SK-N-SH treated with all-trans-retinoic acid at 6 μM for 48 hours (cell line): ENCODE data around the gene RFLNA.

Experiments
- PATZ1 ChIP-seq: fragments of 250-450 bp; sonication (Bioruptor Pico); IDR thresholded peaks from 2 replicates; pipeline ENCODE4 v1.8.0; 2020; ENCODE audit warnings: mild to moderate bottlenecking, moderate library complexity, borderline replicate concordance
- ZFP30 ChIP-seq: fragments of 450-650 bp; formaldehyde crosslinking; IDR thresholded peaks from 2 replicates; pipeline ENCODE4 v1.5.0; 2022; ENCODE audit warnings: mild to moderate bottlenecking, moderate library complexity
- ZNF70 ChIP-seq: fragments of 450-650 bp; formaldehyde crosslinking; IDR thresholded peaks from 2 replicates; pipeline ENCODE4 v1.5.0; 2020; ENCODE audit warnings: mild to moderate bottlenecking, moderate library complexity

GRCh38 chr12:124302807-124303578 is 8.1 kb downstream of the RFLNA start:
- no peak for TF ChIP-seq ZNF70 (CRISPR knock-in tag)
- no peak for TF ChIP-seq ZFP30 (CRISPR knock-in tag)
- no peak for TF ChIP-seq PATZ1 (CRISPR knock-in tag)
